ENCODE data around the gene OXSR1.

GRCh38 chr3:38118421-38119247 is 46.7 kb upstream of the OXSR1 start:
- TF ChIP-seq POLR2A (IDR thresholded peaks at IDR 0.05; ENCODE audit: extremely low read depth, insufficient read length) (no peak), CTCF (IDR thresholded peaks at IDR 0.05; ENCODE audit: low read depth, low read length) (no peak)
